Cardiac fibroblast (primary cell): ENCODE results near the gene ABCA6.
A peak's percentile ranks its signal among the peaks of the same experiment; 100 is the strongest.

Experiments
- DNase-seq, 2 donors: peaks; one replicate each; pipeline versions ENCODE4 v3.0.0 to v3.0.0-alpha.2; 2010; ENCODE audit warnings: low read depth in 2 of 2
- H3K4me3 ChIP-seq, 2 donors: replicated peaks in 1 of 2; 1 replicate in 1 of 2; 2 replicates in 1 of 2; pipeline ENCODE4 v1.5.1; 2011; ENCODE audit warnings: low read depth in 2 of 2, low read length in 2 of 2, mild to moderate bottlenecking in 2 of 2, moderate library complexity in 1 of 2
- CTCF ChIP-seq: IDR thresholded peaks from one replicate; pipeline ENCODE4 v1.5.1; 2011; ENCODE audit warnings: low read depth, mild to moderate bottlenecking, low read length, inconsistent platforms

Gene ABCA6

GRCh38 chr17:69143683-69144231 is 2.1 kb upstream of the ABCA6 start:
- no peak overlapping the region for H3K4me3 ChIP-seq
- no peak for TF ChIP-seq CTCF
- no peak for DNase-seq

GRCh38 chr17:69143151-69143550 is 1.5 kb upstream of the ABCA6 start:
- no peak for TF ChIP-seq CTCF
- DNase-seq = peak in 1 of 2 donors; percentile 33
- no peak overlapping the region for H3K4me3 ChIP-seq

GRCh38 chr17:69142175-69142802 is 594 bp upstream of the ABCA6 start:
- no peak for TF ChIP-seq CTCF
- DNase-seq = peak; percentile 82 to 88
- H3K4me3 ChIP-seq = peak overlapping the region; percentile 19 to 58

GRCh38 chr17:69134112-69134511 is 7.6 kb downstream of the ABCA6 start:
- TF ChIP-seq CTCF = no peak
- DNase-seq = no peak
- no peak overlapping the region for H3K4me3 ChIP-seq

- no peak overlapping the region for H3K4me3 ChIP-seq
- TF ChIP-seq CTCF = no peak
- DNase-seq = no peak
These were observed 10.9 kb downstream of the ABCA6 start for GRCh38 chr17:69130627-69131296.

GRCh38 chr17:69123626-69124025 is 18.1 kb downstream of the ABCA6 start:
- no peak overlapping the region for H3K4me3 ChIP-seq
- no peak for DNase-seq
- TF ChIP-seq CTCF = no peak
